Measurements from ENCODE around the gene TNK2. TPM values are rescaled to one million over a fixed set of nuclear protein-coding genes. Genes with fewer than 3 reads are reported as not detected.

TNK2 gene
- total RNA-seq, 1 donor from 2014 or later: 39.1 TPM

DNA sequence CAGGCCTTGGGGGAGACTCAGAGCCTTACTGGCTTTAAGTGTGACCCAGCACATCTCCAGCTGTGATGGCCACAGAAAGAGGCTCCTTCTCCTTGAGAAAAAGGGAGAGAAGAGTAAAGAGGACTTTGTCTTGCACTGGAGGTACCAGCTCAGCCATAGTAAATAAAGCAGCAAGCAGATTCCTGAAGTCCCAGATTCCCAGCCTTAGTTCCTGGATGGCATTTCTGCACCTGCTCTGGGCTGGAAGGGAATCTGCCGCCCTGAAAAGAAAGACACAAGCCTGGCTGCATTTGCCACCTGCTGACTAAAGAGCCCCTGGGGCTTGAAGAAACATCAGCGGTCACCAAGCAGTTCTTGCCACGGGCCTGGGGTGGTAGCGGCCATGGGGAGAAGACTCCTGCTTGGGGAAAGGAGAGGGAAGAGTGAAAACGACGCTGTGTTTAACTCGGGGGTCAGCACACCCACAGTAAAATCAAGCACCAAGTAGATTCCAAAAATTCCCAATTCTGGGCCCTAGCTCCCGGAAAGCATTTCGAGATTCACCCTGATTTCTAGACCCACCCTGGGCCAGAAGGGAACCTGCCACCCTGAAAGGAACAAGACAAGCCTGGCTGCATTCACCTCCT, 24.2 kb upstream of the TNK2 start:
- H3K9me3 Mint-ChIP-seq (ENCODE audit: unreplicated experiment): peaks cover 2% of the 10 kb centered on the region
- TF ChIP-seq EZH2 (IDR thresholded peaks at IDR 0.05; ENCODE audit: insufficient read depth, low read length): no peak
- TF ChIP-seq CTCF (IDR thresholded peaks at IDR 0.05; ENCODE audit: insufficient read depth, low read depth, low read length): no peak
- peaks cover 5% of the 10 kb centered on the region for H3K36me3 Mint-ChIP-seq (ENCODE audit: low read depth, unreplicated experiment)
- H3K9ac ChIP-seq (ENCODE audit: low read length): no peak overlapping the region
- DNase-seq (ENCODE audit: low read depth) (no peak), FAIRE-seq (no peak)
- no peaks in the 10 kb centered on the region for H3K27me3 ChIP-seq (ENCODE audit: insufficient read depth, low read length)
- no peaks in the 10 kb centered on the region for H3K4me1 Mint-ChIP-seq (ENCODE audit: low read depth, unreplicated experiment)
- no peaks in the 10 kb centered on the region for H3K9me3 ChIP-seq (ENCODE audit: insufficient read depth, low read depth, low read length)
- no peak overlapping the region for H3K27ac Mint-ChIP-seq (ENCODE audit: unreplicated experiment)
- peaks cover 2% of the 10 kb centered on the region for H3K27me3 Mint-ChIP-seq (ENCODE audit: low read depth, unreplicated experiment)
- H3K79me2 ChIP-seq (ENCODE audit: insufficient read depth, low read length): no peaks in the 10 kb centered on the region
- no peaks in the 10 kb centered on the region for H3K36me3 ChIP-seq (ENCODE audit: insufficient read depth, low read length)
- no peaks in the 10 kb centered on the region for H3K4me1 ChIP-seq (ENCODE audit: insufficient read depth, low read length)
- H3K4me3 Mint-ChIP-seq (ENCODE audit: unreplicated experiment): no peak overlapping the region
- no peak overlapping the region for H3K4me2 ChIP-seq (ENCODE audit: low read length)
- H3K4me3 ChIP-seq (ENCODE audit: insufficient read depth, low read depth, low read length): no peak overlapping the region
- no peak overlapping the region for H3K27ac ChIP-seq (ENCODE audit: low read depth, low read length)
- H2AFZ ChIP-seq (ENCODE audit: low read depth, low read length): no peak overlapping the region
- no peaks in the 10 kb centered on the region for H4K20me1 ChIP-seq (ENCODE audit: insufficient read depth, low read length)

DNA sequence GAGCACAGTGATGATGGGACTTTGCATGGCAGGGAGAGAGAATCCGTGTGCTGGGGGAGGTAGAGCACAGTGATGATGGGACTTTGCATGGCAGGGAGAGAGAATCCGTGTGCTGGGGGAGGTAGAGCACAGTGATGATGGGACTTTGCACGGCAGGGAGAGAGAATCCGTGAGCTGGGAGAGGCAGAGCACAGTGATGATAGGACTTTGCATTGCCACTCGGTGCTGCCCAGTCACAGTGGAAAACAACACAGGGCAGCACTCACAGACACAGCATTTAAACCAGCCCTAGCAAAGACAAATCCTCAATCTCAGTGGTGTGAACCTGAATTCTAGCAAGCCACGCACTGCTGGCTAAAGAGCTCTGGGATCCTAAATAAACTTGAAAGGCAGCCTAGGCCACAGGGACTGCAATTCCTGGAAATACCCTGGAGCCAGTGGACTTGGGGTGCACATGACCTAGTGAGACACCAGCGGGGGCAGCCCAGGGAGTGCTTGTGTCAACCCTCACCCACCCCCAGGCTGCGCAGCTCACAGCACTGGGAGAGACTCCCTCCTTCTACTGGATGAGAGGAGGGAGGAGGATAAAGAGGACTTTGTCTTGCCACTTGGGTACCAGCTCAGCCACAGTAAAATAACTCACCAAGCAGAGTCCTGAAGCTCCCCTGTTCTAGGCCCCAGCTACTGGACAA, 23.4 kb upstream of the TNK2 start:
- no peaks in the 10 kb centered on the region for H3K4me1 ChIP-seq (ENCODE audit: insufficient read depth, low read length)
- H3K27ac Mint-ChIP-seq (ENCODE audit: unreplicated experiment): no peak overlapping the region
- H3K4me1 Mint-ChIP-seq (ENCODE audit: low read depth, unreplicated experiment): no peaks in the 10 kb centered on the region
- TF ChIP-seq CTCF (IDR thresholded peaks at IDR 0.05; ENCODE audit: insufficient read depth, low read depth, low read length) (no peak), EZH2 (IDR thresholded peaks at IDR 0.05; ENCODE audit: insufficient read depth, low read length) (no peak)
- H3K4me3 ChIP-seq (ENCODE audit: insufficient read depth, low read depth, low read length): no peak overlapping the region
- FAIRE-seq: no peak
- H3K4me3 Mint-ChIP-seq (ENCODE audit: unreplicated experiment): no peak overlapping the region
- H3K27me3 Mint-ChIP-seq (ENCODE audit: low read depth, unreplicated experiment): peaks cover 2% of the 10 kb centered on the region
- no peaks in the 10 kb centered on the region for H3K27me3 ChIP-seq (ENCODE audit: insufficient read depth, low read length)
- H4K20me1 ChIP-seq (ENCODE audit: insufficient read depth, low read length): no peaks in the 10 kb centered on the region
- no peak overlapping the region for H3K4me2 ChIP-seq (ENCODE audit: low read length)
- H3K9me3 Mint-ChIP-seq (ENCODE audit: unreplicated experiment): peaks cover 2% of the 10 kb centered on the region
- no peaks in the 10 kb centered on the region for H3K9me3 ChIP-seq (ENCODE audit: insufficient read depth, low read depth, low read length)
- H2AFZ ChIP-seq (ENCODE audit: low read depth, low read length): no peak overlapping the region
- DNase-seq (ENCODE audit: low read depth): no peak
- no peaks in the 10 kb centered on the region for H3K36me3 ChIP-seq (ENCODE audit: insufficient read depth, low read length)
- H3K36me3 Mint-ChIP-seq (ENCODE audit: low read depth, unreplicated experiment): peaks cover 5% of the 10 kb centered on the region
- no peak overlapping the region for H3K9ac ChIP-seq (ENCODE audit: low read length)
- no peaks in the 10 kb centered on the region for H3K79me2 ChIP-seq (ENCODE audit: insufficient read depth, low read length)
- no peak overlapping the region for H3K27ac ChIP-seq (ENCODE audit: low read depth, low read length)

GRCh38 chr3:195929452-195929851, 21.1 kb upstream of the TNK2 start:
- FAIRE-seq (no peak), DNase-seq (ENCODE audit: low read depth) (no peak)
- Histone ChIP-seq H4K20me1 (ENCODE audit: insufficient read depth, low read length) (no peaks in the 10 kb centered on the region), H3K79me2 (ENCODE audit: insufficient read depth, low read length) (no peaks in the 10 kb centered on the region), H3K9ac (ENCODE audit: low read length) (no peak overlapping the region), H3K4me1 (ENCODE audit: insufficient read depth, low read length) (no peaks in the 10 kb centered on the region), H2AFZ (ENCODE audit: low read depth, low read length) (no peak overlapping the region), H3K27me3 (ENCODE audit: insufficient read depth, low read length) (peaks cover 3% of the 10 kb centered on the region), H3K36me3 (ENCODE audit: insufficient read depth, low read length) (no peaks in the 10 kb centered on the region), H3K4me2 (ENCODE audit: low read length) (no peak overlapping the region), H3K9me3 (ENCODE audit: insufficient read depth, low read depth, low read length) (no peaks in the 10 kb centered on the region), H3K4me3 (ENCODE audit: insufficient read depth, low read depth, low read length) (no peak overlapping the region), H3K27ac (ENCODE audit: low read depth, low read length) (no peak overlapping the region)
- Mint-ChIP-seq H3K27me3 (ENCODE audit: low read depth, unreplicated experiment) (peaks cover 2% of the 10 kb centered on the region), H3K36me3 (ENCODE audit: low read depth, unreplicated experiment) (peaks cover 5% of the 10 kb centered on the region), H3K4me1 (ENCODE audit: low read depth, unreplicated experiment) (no peaks in the 10 kb centered on the region), H3K27ac (ENCODE audit: unreplicated experiment) (no peak overlapping the region), H3K4me3 (ENCODE audit: unreplicated experiment) (no peak overlapping the region), H3K9me3 (ENCODE audit: unreplicated experiment) (peaks cover 2% of the 10 kb centered on the region)
- TF ChIP-seq CTCF (IDR thresholded peaks at IDR 0.05; ENCODE audit: insufficient read depth, low read depth, low read length) (no peak), EZH2 (IDR thresholded peaks at IDR 0.05; ENCODE audit: insufficient read depth, low read length) (no peak)
